Epithelial cell of proximal tubule (primary cell): ENCODE results near the gene PRPF40B. TPM values are rescaled to one million over a fixed set of nuclear protein-coding genes. Genes with fewer than 3 reads are reported as not detected.

Experiments
- DNase-seq: peaks from one replicate; pipeline ENCODE4 v3.0.0-alpha.2; 2011; ENCODE audit warnings: low read depth
- H3K4me3 ChIP-seq: 2 replicates; pipeline ENCODE4 v1.5.1; 2011; ENCODE audit warnings: low read depth, mild to moderate bottlenecking, low read length
- CTCF ChIP-seq: conservative IDR thresholded peaks from 2 replicates; pipeline ENCODE4 v1.5.1; 2012; ENCODE audit warnings: low read depth, mild to moderate bottlenecking, low read length
- total RNA-seq: library from RNA; depleted of rRNA; stranded (reverse); fragments of >200 nt; gene quantifications from 2 replicates; pipeline ENCODE4 v1.2.3, GENCODE V29; 2015

Gene PRPF40B
- total RNA-seq, 1 donor from 2014 or later = 10.6 TPM

DNA sequence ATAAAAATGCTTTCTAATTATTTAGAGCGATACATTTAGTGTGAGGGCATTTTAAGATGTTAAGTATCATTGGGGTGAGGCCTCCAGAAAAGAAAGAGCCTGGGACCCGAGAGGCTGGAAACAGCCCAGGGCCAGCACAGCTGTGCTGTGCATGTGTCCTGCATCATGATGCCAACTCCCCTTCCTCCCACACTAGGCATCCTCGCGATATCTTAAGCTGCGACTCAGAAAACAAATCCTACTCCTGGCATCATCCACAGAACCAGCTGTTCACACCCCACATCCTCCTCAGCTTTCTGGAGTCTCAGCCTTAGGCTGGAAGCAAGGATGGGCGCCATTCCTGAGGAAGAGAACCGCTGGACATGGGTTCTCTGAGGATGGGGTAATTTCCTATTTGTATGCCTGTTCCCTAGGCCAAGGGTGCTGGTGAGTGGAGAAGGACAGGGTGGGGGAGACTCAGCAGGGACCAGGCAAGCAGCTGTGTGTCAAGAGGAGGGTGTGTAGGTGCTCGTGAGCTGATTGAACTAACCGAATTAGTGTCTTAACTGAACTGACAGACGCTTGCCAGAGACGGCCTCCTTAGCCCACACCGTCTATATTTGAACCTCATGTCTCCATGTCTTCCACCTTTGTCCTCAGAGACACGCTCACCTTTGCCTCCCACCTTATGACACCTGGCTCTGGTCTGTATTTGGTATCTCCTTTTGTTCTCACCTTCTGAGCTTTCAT is 39.8 kb upstream of the PRPF40B start:
- H3K4me3 ChIP-seq = no peak overlapping the region
- no peak for DNase-seq
- TF ChIP-seq CTCF = no peak

- no peak for DNase-seq
- no peak for TF ChIP-seq CTCF
- H3K4me3 ChIP-seq = no peak overlapping the region
Observed at GRCh38 chr12:49584591-49584990, 38.8 kb upstream of the PRPF40B start.

DNA sequence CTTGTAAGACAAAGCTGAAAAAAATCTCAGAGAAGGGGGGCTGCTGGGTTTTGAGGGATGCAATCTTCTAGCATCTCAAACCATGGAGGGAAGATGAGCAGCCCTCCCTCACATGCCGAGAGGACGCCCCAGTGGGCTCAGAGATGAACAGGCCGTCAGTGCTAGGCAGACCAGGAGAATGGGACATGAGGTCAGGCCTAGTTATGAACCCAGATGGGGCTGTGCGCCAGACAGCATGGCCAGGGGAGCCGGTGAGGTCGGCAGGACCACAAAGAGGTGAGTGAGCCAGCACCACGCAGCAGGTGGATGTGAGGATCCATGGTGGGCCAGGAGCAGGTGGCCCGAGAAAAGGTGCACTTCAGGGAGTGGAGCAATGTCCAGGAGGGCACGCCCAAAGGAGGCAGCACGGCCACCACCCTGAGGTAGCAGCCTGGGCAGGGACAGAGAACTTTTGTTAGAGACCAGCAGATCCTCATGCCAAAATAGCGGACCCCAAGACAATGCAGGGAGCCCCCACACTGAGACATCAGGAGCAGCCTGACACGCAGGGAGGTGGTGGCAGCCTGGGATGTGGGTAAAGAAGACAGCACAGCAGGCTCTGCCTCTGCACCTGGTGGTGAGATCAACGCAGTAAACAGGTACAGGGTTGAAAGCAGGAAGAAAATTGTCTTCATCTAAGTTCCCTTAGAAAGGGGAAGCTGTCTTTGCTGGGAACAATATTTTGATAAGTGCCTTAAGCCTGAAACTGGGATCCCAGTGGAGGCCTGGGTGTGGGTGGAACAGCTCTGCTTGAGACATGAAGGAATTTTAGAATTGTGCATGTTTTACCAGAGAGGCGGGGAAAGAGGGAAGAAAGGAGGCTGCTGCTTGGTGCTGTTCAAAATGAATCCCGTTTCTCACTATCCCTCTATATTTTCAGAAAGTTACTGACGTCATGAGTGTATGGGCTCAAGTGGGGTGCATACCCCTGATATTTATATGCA is 37.6 kb upstream of the PRPF40B start:
- H3K4me3 ChIP-seq = no peak overlapping the region
- no peak for DNase-seq
- TF ChIP-seq CTCF = no peak

- TF ChIP-seq CTCF = peak; percentile 10
- no peak for DNase-seq
- no peak overlapping the region for H3K4me3 ChIP-seq
Observed at GRCh38 chr12:49587174-49587908, 36.0 kb upstream of the PRPF40B start.

DNA sequence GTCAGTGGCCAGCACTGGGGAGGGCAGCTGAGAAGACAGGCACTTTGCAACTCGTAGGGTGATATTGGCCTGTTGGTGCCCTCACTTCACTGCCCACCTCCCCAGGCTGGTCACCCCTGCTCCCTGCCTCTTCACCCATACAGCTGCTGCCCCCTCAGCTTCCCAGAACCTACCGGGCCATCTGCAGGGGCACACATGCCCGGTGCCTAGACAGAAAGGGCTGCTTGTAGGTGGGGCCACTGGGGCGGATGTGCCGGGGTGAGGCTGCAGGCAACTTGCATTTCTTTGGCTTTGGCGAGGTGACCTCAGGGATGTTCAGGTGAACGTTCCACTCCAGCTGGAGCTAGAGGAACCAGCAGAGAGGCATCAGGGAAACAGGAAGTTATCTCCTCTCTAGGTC is 35.1 kb upstream of the PRPF40B start:
- DNase-seq = no peak
- H3K4me3 ChIP-seq = no peak overlapping the region
- TF ChIP-seq CTCF = no peak

- DNase-seq = no peak
- H3K4me3 ChIP-seq = no peak overlapping the region
- no peak for TF ChIP-seq CTCF
Observed at GRCh38 chr12:49588721-49589516, 34.4 kb upstream of the PRPF40B start.
